ENCODE measurements around the gene SYTL5. TPM values are rescaled to one million over a fixed set of nuclear protein-coding genes. Genes with fewer than 3 reads are reported as not detected.

SYTL5 gene
- total RNA-seq, 1 donor from 2014 or later, result 1.7 TPM

- peaks cover 5% of the 10 kb centered on the region for H3K4me1 Mint-ChIP-seq
- no peaks in the 10 kb centered on the region for H3K9me3 Mint-ChIP-seq
- Histone ChIP-seq H3K79me2 (ENCODE audit: low read depth) (no peaks in the 10 kb centered on the region), H3F3A (ENCODE audit: low read depth) (peaks cover 2% of the 10 kb centered on the region), H3K4me3 (no peak overlapping the region), H4K20me1 (ENCODE audit: low read depth) (no peaks in the 10 kb centered on the region), H3K4me1 (peaks cover 10% of the 10 kb centered on the region), H3K9me3 (ENCODE audit: low read depth) (peaks cover 7% of the 10 kb centered on the region), H3K27ac (no peak overlapping the region), H3K9ac (no peak overlapping the region), H3K36me3 (no peaks in the 10 kb centered on the region), H2AFZ (replicated peaks) (no peak overlapping the region), H3K27me3 (no peaks in the 10 kb centered on the region), H3K4me2 (no peak overlapping the region)
- H3K36me3 Mint-ChIP-seq, result no peaks in the 10 kb centered on the region
- H3K27ac Mint-ChIP-seq, result no peak overlapping the region
- H3K27me3 Mint-ChIP-seq (ENCODE audit: insufficient read depth, low read depth), result no peaks in the 10 kb centered on the region
- TF ChIP-seq, protein P1, sequence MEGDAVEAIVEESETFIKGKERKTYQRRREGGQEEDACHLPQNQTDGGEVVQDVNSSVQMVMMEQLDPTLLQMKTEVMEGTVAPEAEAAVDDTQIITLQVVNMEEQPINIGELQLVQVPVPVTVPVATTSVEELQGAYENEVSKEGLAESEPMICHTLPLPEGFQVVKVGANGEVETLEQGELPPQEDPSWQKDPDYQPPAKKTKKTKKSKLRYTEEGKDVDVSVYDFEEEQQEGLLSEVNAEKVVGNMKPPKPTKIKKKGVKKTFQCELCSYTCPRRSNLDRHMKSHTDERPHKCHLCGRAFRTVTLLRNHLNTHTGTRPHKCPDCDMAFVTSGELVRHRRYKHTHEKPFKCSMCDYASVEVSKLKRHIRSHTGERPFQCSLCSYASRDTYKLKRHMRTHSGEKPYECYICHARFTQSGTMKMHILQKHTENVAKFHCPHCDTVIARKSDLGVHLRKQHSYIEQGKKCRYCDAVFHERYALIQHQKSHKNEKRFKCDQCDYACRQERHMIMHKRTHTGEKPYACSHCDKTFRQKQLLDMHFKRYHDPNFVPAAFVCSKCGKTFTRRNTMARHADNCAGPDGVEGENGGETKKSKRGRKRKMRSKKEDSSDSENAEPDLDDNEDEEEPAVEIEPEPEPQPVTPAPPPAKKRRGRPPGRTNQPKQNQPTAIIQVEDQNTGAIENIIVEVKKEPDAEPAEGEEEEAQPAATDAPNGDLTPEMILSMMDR (IDR thresholded peaks at IDR 0.05), result no peak
- no peak for TF ChIP-seq EZH2 (IDR thresholded peaks at IDR 0.05)
- no peak overlapping the region for H3K4me3 Mint-ChIP-seq
- no peak for DNase-seq (ENCODE audit: low spot score)
Observed at GRCh38 chrX:38085813-38086212, 79.5 kb downstream of the SYTL5 start.

DNA sequence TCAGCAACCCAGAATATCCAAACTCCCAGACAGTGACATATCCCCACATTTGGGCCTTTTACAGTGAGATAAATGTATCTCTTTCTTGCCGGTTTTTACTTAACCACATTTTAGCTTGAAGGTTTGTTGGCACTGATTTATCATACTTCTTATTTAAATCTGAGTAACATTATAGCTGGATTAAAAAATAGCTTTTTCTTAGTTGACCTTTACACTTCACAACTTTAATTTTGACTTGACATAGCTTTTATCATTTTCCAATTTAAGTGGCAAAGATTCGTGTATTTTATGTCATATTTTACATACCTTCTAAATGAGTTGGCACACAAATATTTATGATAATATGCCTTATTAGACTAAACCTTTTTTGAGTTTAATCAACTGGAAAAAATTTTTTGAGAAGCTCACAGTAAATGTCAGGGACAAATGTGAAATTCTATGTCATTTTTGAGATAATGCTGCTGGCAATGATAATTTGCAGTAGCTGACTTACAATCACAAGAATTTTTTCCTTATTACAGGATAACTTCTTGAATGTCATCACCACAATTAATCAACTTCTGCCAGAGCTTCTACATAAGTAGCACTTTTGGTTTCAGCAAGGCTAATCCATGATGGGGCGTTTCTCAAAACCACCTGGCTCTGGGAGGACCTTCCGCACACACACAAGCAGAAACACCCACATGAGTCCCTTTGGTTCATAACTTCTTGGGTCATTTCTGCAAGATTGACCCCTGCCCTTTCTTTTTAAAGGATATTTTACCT lies 80.3 kb downstream of the SYTL5 start:
- Mint-ChIP-seq H3K4me3 (no peak overlapping the region), H3K4me1 (no peaks in the 10 kb centered on the region), H3K27me3 (ENCODE audit: insufficient read depth, low read depth) (no peaks in the 10 kb centered on the region), H3K9me3 (no peaks in the 10 kb centered on the region), H3K36me3 (no peaks in the 10 kb centered on the region), H3K27ac (no peak overlapping the region)
- Histone ChIP-seq H3K79me2 (ENCODE audit: low read depth) (no peaks in the 10 kb centered on the region), H3K27ac (no peak overlapping the region), H2AFZ (replicated peaks) (no peak overlapping the region), H3K9me3 (ENCODE audit: low read depth) (peaks cover 7% of the 10 kb centered on the region), H3K9ac (no peak overlapping the region), H3F3A (ENCODE audit: low read depth) (peaks cover 2% of the 10 kb centered on the region), H3K36me3 (no peaks in the 10 kb centered on the region), H4K20me1 (ENCODE audit: low read depth) (no peaks in the 10 kb centered on the region), H3K4me3 (no peak overlapping the region), H3K4me2 (no peak overlapping the region), H3K4me1 (peaks cover 4% of the 10 kb centered on the region), H3K27me3 (no peaks in the 10 kb centered on the region)
- TF ChIP-seq EZH2phosphoT487 (IDR thresholded peaks at IDR 0.05) (no peak), EZH2 (IDR thresholded peaks at IDR 0.05) (no peak)
- TF ChIP-seq, protein P1 (IDR thresholded peaks at IDR 0.05), result no peak
- no peak for DNase-seq (ENCODE audit: low spot score)

GRCh38 chrX:38087594-38087993 lies 81.2 kb downstream of the SYTL5 start:
- Histone ChIP-seq H3K27ac (no peak overlapping the region), H3K4me1 (no peaks in the 10 kb centered on the region), H4K20me1 (ENCODE audit: low read depth) (no peaks in the 10 kb centered on the region), H3K36me3 (no peaks in the 10 kb centered on the region), H3K9me3 (ENCODE audit: low read depth) (peaks cover 7% of the 10 kb centered on the region), H2AFZ (replicated peaks) (no peak overlapping the region), H3K9ac (no peak overlapping the region), H3K27me3 (no peaks in the 10 kb centered on the region), H3F3A (ENCODE audit: low read depth) (peaks cover 2% of the 10 kb centered on the region), H3K4me2 (no peak overlapping the region), H3K4me3 (no peak overlapping the region), H3K79me2 (ENCODE audit: low read depth) (no peaks in the 10 kb centered on the region)
- Mint-ChIP-seq H3K9me3 (no peaks in the 10 kb centered on the region), H3K4me1 (no peaks in the 10 kb centered on the region), H3K4me3 (no peak overlapping the region), H3K36me3 (no peaks in the 10 kb centered on the region), H3K27ac (no peak overlapping the region), H3K27me3 (ENCODE audit: insufficient read depth, low read depth) (no peaks in the 10 kb centered on the region)
- TF ChIP-seq EZH2phosphoT487 (IDR thresholded peaks at IDR 0.05) (no peak), EZH2 (IDR thresholded peaks at IDR 0.05) (no peak)
- TF ChIP-seq, protein P1 (IDR thresholded peaks at IDR 0.05), result no peak
- no peak for DNase-seq (ENCODE audit: low spot score)

Measured in neural progenitor cell (in vitro differentiated cells).